GM21723 (cell line): Measurements from ENCODE around the gene DHX38.

Experiments
- ATAC-seq: cut with Tn5 transposase; IDR thresholded peaks from one replicate; pipeline ENCODE4 v1.9.1; 2021; ENCODE audit warnings: mild to moderate bottlenecking, moderate library complexity; ENCODE audit not compliant: unreplicated experiment

The DHX38 gene

DNA sequence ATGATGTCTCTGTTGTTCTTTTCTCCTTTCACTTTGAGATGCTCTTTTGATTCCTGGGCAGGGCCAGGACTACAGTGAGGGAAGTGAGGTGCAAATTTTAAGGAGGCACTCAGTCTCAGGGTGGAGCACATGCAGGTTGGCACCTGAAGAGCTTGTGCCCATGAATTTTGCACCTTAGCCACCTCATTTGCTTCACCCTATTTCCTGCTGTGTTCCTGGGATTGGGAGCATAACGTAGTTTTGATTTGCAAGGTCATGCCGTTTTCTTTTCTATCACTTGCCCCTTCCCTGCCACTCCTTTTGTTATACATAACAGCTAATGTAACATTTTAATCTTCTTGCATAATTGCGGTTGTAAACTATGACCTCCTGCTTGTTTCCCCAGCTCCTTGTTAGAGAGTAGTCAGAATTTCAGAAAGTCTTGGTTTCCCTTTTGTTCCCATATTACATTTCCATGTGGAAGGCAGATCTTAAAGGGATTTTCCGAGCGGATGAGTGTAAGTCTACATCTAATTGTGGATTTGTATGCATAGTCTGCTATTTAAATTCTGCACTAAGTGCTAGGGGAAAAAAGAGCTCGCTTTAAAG, 68.6 kb downstream of the DHX38 start:
- no peak for ATAC-seq
